ENCODE measurements around the gene ABLIM1. TPM values are rescaled to one million over a fixed set of nuclear protein-coding genes. Genes with fewer than 3 reads are reported as not detected.

Gene ABLIM1
- total and polyA plus RNA-seq, 10 donors = 11.0 to 59.4 (median 38.7) TPM

DNA sequence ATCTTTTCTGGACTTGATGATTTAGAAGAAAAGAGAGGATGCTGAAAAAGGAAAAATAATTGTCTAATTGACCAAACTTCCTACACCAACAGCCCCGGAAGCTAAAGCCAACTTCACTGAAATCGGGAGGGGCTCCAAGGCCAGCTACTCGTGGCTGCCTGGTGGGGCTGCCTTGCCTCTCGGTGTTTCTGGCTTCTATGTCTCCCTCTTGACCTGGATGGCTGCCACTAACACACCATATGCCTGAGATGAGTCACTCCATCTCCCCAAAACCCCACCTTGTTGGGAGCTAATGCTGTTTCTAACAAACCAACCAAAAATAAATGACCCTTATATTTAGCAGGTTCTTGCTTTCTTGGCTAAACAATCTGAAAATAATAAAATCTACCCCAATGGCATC, 166.1 kb downstream of the ABLIM1 start:
- no peak for DNase-seq
- no peaks in the 10 kb centered on the region for H3K27me3 ChIP-seq (replicated peaks in 1 of 7)
- WGBS, 5 donors = 55 to 60% (median 58%) methylated on average over 4 of the region's 4 CpGs
- peaks cover 0 to 39% (median 2%) of the 10 kb centered on the region in 6 donors for H3K36me3 ChIP-seq
- peaks cover 14 to 64% (median 15%) of the 10 kb centered on the region in 6 donors for H3K4me1 ChIP-seq
- no peak overlapping the region for H3K4me3 ChIP-seq
- no peak overlapping the region for H3K27ac ChIP-seq
- TF ChIP-seq POLR2AphosphoS5 (IDR thresholded peaks at IDR 0.05) = no peak
- no peak for TF ChIP-seq POLR2A (IDR thresholded peaks at IDR 0.05)
- TF ChIP-seq, protein P1, sequence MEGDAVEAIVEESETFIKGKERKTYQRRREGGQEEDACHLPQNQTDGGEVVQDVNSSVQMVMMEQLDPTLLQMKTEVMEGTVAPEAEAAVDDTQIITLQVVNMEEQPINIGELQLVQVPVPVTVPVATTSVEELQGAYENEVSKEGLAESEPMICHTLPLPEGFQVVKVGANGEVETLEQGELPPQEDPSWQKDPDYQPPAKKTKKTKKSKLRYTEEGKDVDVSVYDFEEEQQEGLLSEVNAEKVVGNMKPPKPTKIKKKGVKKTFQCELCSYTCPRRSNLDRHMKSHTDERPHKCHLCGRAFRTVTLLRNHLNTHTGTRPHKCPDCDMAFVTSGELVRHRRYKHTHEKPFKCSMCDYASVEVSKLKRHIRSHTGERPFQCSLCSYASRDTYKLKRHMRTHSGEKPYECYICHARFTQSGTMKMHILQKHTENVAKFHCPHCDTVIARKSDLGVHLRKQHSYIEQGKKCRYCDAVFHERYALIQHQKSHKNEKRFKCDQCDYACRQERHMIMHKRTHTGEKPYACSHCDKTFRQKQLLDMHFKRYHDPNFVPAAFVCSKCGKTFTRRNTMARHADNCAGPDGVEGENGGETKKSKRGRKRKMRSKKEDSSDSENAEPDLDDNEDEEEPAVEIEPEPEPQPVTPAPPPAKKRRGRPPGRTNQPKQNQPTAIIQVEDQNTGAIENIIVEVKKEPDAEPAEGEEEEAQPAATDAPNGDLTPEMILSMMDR (IDR thresholded peaks at IDR 0.05 in 8 of 11, conservative IDR thresholded peaks at IDR 0.05 in 3 of 11) = no peak
- intact Hi-C loops (cut with DNase I; ENCODE audit: low total_unique reads) = no loop called here
- H3K9me3 ChIP-seq = no peaks in the 10 kb centered on the region

DNA sequence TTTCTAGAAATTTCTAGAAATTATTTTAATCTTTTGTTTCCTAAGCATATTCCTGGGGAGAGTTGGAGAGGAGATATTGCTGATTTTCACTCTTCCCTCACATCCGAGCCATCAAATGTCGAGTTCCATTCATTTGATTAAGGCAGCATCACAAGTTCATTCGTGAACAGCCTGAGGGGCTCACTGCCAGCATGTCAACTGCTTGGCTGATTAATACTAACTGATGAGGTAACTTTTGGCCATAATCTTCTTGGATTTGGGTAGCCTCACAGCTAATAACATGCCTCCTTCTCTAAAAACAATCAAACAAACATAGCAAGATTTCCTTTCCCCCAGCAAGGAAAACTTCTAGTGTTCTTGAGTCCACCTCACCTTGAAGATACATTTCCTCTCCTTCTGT, 166.7 kb downstream of the ABLIM1 start:
- H3K36me3 ChIP-seq = peaks cover 0 to 44% (median 3%) of the 10 kb centered on the region in 6 donors
- intact Hi-C loops (cut with DNase I; ENCODE audit: low total_unique reads) = no loop called here
- no peak overlapping the region for H3K27ac ChIP-seq
- H3K27me3 ChIP-seq (replicated peaks in 1 of 7) = no peaks in the 10 kb centered on the region
- WGBS, 5 donors = 88 to 98% (median 94%) methylated on average over 3 of the region's 3 CpGs
- H3K4me1 ChIP-seq = peaks cover 12 to 63% (median 14%) of the 10 kb centered on the region in 6 donors
- no peak overlapping the region for H3K4me3 ChIP-seq
- H3K9me3 ChIP-seq = no peaks in the 10 kb centered on the region
- TF ChIP-seq POLR2A (IDR thresholded peaks at IDR 0.05) = no peak
- no peak for DNase-seq

DNA sequence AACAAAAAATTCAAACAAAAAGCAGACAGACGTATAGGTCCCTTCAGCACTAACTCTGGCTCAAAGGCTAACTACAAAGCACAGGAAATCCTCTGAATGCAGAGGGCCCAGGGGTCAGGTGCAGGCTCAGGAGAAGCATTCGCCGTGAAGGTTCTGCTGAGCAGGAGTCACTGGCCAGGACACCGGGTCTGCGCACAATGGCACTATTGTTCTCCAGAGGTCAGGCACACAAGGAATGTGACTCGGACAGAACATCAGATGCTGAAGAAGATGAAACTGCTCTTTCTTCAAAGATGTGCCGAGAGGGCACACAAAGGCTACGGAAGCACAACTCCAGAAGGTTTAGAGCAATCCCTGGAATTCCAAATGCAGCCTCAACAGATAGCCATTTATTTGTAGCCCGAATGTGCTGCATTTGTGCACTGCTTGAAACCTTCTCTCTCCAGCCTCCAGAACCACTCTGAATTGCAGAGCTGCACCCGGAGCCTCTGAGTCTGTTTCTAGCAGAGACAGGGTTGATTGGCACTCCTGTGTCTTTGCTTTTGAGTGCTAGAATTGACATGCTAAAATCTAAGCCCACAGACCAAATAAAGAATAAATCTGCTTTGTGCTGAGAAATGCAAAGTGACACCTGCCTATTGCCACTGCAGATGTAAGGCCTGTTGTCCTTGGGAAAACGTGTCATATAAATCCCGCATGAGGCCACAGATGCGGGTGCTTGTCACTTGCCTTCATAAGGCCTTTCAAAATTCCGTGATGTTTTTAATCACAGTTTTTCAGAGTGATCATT, 168.4 kb downstream of the ABLIM1 start:
- 78 to 84% (median 79%) methylated on average over 14 of the region's 14 CpGs for WGBS, 5 donors
- intact Hi-C loops (cut with DNase I; ENCODE audit: low total_unique reads) = no loop called here
- H3K36me3 ChIP-seq = peaks cover 0 to 57% (median 8%) of the 10 kb centered on the region in 6 donors

DNA sequence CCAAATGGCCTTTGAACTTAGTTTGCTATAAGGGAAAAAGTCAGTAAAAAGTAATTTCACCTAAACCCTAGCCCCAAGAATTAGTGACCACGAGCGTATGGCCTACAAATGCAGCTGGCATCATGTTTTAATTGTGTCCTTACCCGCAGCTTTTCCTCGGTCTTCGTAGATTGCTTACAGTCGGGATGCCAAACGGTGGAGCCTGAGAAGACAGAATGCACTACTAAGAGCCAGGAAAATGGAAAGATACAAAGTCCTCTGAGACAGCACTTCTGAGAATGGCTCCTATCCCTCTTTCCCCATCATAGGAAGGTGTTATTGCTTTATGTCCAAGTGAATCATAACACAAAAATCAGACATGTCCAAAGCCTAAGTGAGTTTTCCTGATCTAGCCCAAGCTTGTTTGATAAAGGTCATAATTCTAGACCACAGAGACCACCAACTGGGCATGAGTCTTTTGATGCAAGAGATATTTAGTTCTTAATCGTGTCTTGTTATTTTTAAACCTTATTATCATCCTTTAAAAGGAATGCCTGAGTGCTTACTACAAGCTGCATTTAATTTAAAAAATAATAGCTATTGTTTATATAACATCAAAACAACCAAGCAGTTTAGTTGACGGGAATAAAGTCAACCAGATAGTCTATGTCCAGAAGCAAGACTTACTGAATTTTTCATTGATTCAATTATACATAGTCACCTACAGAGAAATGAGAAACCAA, 170.1 kb downstream of the ABLIM1 start:
- 93 to 97% (median 95%) methylated on average over 9 of the region's 9 CpGs for WGBS, 5 donors
- Histone ChIP-seq H3K4me3 (no peak overlapping the region), H3K27me3 (replicated peaks in 1 of 7) (no peaks in the 10 kb centered on the region), H3K9me3 (no peaks in the 10 kb centered on the region), H3K27ac (no peak overlapping the region), H3K36me3 (peaks cover 0 to 71% (median 8%) of the 10 kb centered on the region in 6 donors), H3K4me1 (peaks cover 8 to 50% (median 12%) of the 10 kb centered on the region in 6 donors)
- intact Hi-C loops (cut with DNase I; ENCODE audit: low total_unique reads) = no loop called here
- DNase-seq = no peak
- TF ChIP-seq POLR2AphosphoS5 (IDR thresholded peaks at IDR 0.05) (no peak), POLR2A (IDR thresholded peaks at IDR 0.05) (no peak)
- TF ChIP-seq, protein P1 (IDR thresholded peaks at IDR 0.05 in 8 of 11, conservative IDR thresholded peaks at IDR 0.05 in 3 of 11) = no peak

More for the DNA sequence above, 168.4 kb downstream of the ABLIM1 start:
- Histone ChIP-seq H3K27me3 (replicated peaks in 1 of 7) (no peaks in the 10 kb centered on the region), H3K4me3 (no peak overlapping the region), H3K4me1 (peaks cover 11 to 53% (median 14%) of the 10 kb centered on the region in 6 donors), H3K27ac (no peak overlapping the region), H3K9me3 (no peaks in the 10 kb centered on the region)
- TF ChIP-seq, protein P1 (IDR thresholded peaks at IDR 0.05 in 8 of 11, conservative IDR thresholded peaks at IDR 0.05 in 3 of 11) = no peak
- TF ChIP-seq POLR2A (IDR thresholded peaks at IDR 0.05) (no peak), POLR2AphosphoS5 (IDR thresholded peaks at IDR 0.05) (no peak)
- DNase-seq = no peak
